ENCODE results near the gene SEMA3F.

DNA sequence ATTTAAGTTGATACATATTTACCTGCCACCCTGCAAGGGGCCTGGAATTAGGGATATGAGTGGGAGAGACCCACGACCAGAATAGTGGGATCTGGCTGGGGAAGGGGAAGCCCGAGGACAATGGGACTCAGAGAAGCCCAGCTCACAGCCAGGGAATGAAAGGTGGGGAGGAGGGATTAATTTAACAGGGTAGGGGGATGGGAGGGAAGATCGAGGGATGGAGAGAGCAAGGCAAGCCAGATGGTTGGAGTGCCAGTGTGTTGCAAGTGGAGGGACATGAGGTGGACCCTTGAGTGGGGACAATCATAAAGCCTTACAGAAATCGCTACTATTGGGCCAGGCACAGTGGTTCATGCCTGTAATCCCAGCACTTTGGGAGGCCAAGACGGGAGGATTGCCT is 76.5 kb downstream of the SEMA3F start:
- TF ChIP-seq, protein P1, sequence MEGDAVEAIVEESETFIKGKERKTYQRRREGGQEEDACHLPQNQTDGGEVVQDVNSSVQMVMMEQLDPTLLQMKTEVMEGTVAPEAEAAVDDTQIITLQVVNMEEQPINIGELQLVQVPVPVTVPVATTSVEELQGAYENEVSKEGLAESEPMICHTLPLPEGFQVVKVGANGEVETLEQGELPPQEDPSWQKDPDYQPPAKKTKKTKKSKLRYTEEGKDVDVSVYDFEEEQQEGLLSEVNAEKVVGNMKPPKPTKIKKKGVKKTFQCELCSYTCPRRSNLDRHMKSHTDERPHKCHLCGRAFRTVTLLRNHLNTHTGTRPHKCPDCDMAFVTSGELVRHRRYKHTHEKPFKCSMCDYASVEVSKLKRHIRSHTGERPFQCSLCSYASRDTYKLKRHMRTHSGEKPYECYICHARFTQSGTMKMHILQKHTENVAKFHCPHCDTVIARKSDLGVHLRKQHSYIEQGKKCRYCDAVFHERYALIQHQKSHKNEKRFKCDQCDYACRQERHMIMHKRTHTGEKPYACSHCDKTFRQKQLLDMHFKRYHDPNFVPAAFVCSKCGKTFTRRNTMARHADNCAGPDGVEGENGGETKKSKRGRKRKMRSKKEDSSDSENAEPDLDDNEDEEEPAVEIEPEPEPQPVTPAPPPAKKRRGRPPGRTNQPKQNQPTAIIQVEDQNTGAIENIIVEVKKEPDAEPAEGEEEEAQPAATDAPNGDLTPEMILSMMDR (IDR thresholded peaks at IDR 0.05): no peak
- TF ChIP-seq, protein P2, sequence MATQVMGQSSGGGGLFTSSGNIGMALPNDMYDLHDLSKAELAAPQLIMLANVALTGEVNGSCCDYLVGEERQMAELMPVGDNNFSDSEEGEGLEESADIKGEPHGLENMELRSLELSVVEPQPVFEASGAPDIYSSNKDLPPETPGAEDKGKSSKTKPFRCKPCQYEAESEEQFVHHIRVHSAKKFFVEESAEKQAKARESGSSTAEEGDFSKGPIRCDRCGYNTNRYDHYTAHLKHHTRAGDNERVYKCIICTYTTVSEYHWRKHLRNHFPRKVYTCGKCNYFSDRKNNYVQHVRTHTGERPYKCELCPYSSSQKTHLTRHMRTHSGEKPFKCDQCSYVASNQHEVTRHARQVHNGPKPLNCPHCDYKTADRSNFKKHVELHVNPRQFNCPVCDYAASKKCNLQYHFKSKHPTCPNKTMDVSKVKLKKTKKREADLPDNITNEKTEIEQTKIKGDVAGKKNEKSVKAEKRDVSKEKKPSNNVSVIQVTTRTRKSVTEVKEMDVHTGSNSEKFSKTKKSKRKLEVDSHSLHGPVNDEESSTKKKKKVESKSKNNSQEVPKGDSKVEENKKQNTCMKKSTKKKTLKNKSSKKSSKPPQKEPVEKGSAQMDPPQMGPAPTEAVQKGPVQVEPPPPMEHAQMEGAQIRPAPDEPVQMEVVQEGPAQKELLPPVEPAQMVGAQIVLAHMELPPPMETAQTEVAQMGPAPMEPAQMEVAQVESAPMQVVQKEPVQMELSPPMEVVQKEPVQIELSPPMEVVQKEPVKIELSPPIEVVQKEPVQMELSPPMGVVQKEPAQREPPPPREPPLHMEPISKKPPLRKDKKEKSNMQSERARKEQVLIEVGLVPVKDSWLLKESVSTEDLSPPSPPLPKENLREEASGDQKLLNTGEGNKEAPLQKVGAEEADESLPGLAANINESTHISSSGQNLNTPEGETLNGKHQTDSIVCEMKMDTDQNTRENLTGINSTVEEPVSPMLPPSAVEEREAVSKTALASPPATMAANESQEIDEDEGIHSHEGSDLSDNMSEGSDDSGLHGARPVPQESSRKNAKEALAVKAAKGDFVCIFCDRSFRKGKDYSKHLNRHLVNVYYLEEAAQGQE (IDR thresholded peaks at IDR 0.05; ENCODE audit: insufficient read depth in 1 of 2, low read depth in 2 of 2, low read length in 1 of 2): no peak
